ENCODE data around the gene MEF2B.
"Not testable (repeated sequence)": the region's sequence is repeated elsewhere in the genome, so short reads cannot be mapped to it uniquely, and the experiment has no call there.

The MEF2B gene

GRCh38 chr19:19106056-19106551 lies 64.0 kb downstream of the MEF2B start:
- in situ Hi-C loops (cut with HindIII; ENCODE audit: low pct_unique_long_range_greater_than_20kb, low sequenced_read_pairs) = no loop called here
- no peak for TF ChIP-seq JUND (IDR thresholded peaks at IDR 0.05; ENCODE audit: low read depth)

GRCh38 chr19:19105365-19106055 lies 64.6 kb downstream of the MEF2B start:
- DNase-seq (ENCODE audit: low read depth in 1 of 2, low spot score in 1 of 2) = no peak
- in situ Hi-C loops (cut with HindIII; ENCODE audit: low pct_unique_long_range_greater_than_20kb, low sequenced_read_pairs) = no loop called here
- TF ChIP-seq JUND (IDR thresholded peaks at IDR 0.05; ENCODE audit: low read depth) = no peak

More at GRCh38 chr19:19106056-19106551, 64.0 kb downstream of the MEF2B start:
- DNase-seq (ENCODE audit: low read depth in 1 of 2, low spot score in 1 of 2) = no peak

GRCh38 chr19:19103167-19103566 lies 66.9 kb downstream of the MEF2B start:
- no peak for TF ChIP-seq JUND (IDR thresholded peaks at IDR 0.05; ENCODE audit: low read depth)
- in situ Hi-C loops (cut with HindIII; ENCODE audit: low pct_unique_long_range_greater_than_20kb, low sequenced_read_pairs) = no loop called here
- DNase-seq (ENCODE audit: low read depth in 1 of 2, low spot score in 1 of 2) = no peak

GRCh38 chr19:19102566-19102965 lies 67.5 kb downstream of the MEF2B start:
- in situ Hi-C loops (cut with HindIII; ENCODE audit: low pct_unique_long_range_greater_than_20kb, low sequenced_read_pairs) = not testable (repeated sequence)

GRCh38 chr19:19101540-19101939 lies 68.5 kb downstream of the MEF2B start:
- no peak for DNase-seq (ENCODE audit: low read depth in 1 of 2, low spot score in 1 of 2)
- TF ChIP-seq JUND (IDR thresholded peaks at IDR 0.05; ENCODE audit: low read depth) = no peak
- in situ Hi-C loops (cut with HindIII; ENCODE audit: low pct_unique_long_range_greater_than_20kb, low sequenced_read_pairs) = no loop called here

More at GRCh38 chr19:19102566-19102965, 67.5 kb downstream of the MEF2B start:
- not testable (repeated sequence) for DNase-seq (ENCODE audit: low read depth in 1 of 2, low spot score in 1 of 2)

GRCh38 chr19:19098703-19099632 lies 71.1 kb downstream of the MEF2B start:
- DNase-seq (ENCODE audit: low read depth in 1 of 2, low spot score in 1 of 2) = no peak
- no peak for TF ChIP-seq JUND (IDR thresholded peaks at IDR 0.05; ENCODE audit: low read depth)
- in situ Hi-C loops (cut with HindIII; ENCODE audit: low pct_unique_long_range_greater_than_20kb, low sequenced_read_pairs) = no loop called here

GRCh38 chr19:19098084-19098702 lies 71.9 kb downstream of the MEF2B start:
- in situ Hi-C loops (cut with HindIII; ENCODE audit: low pct_unique_long_range_greater_than_20kb, low sequenced_read_pairs) = no loop called here
- no peak for DNase-seq (ENCODE audit: low read depth in 1 of 2, low spot score in 1 of 2)
- TF ChIP-seq JUND (IDR thresholded peaks at IDR 0.05; ENCODE audit: low read depth) = no peak

GRCh38 chr19:19096641-19097627 lies 73.1 kb downstream of the MEF2B start:
- DNase-seq (ENCODE audit: low read depth in 1 of 2, low spot score in 1 of 2) = no peak
- in situ Hi-C loops (cut with HindIII; ENCODE audit: low pct_unique_long_range_greater_than_20kb, low sequenced_read_pairs) = no loop called here
- no peak for TF ChIP-seq JUND (IDR thresholded peaks at IDR 0.05; ENCODE audit: low read depth)

- no peak for DNase-seq (ENCODE audit: low read depth in 1 of 2, low spot score in 1 of 2)
- TF ChIP-seq JUND (IDR thresholded peaks at IDR 0.05; ENCODE audit: low read depth) = no peak
- in situ Hi-C loops (cut with HindIII; ENCODE audit: low pct_unique_long_range_greater_than_20kb, low sequenced_read_pairs) = no loop called here
Observed at GRCh38 chr19:19095691-19096090, 74.4 kb downstream of the MEF2B start.
